Ovary (tissue), 9 donors: ENCODE results near the gene RNF5. TPM values are rescaled to one million over a fixed set of nuclear protein-coding genes. Genes with fewer than 3 reads are reported as not detected.
"Not testable (repeated sequence)": the region's sequence is repeated elsewhere in the genome, so short reads cannot be mapped to it uniquely, and the experiment has no call there.

Experiments
- DNase-seq, 5 donors: peaks; one replicate each; pipeline ENCODE4 v3.0.0-alpha.2; 2019 to 2020
- H3K27ac ChIP-seq, 2 donors: fragments of 200-600 bp; one replicate each; pipeline versions ENCODE4 v1.5.1 to v1.8.0; 2019 to 2022
- H3K27me3 ChIP-seq: fragments of 200-600 bp; one replicate; pipeline ENCODE4 v1.8.0; 2022
- H3K36me3 ChIP-seq: fragments of 200-600 bp; sonication (generic); one replicate; pipeline ENCODE4 v1.5.1; 2019
- H3K4me1 ChIP-seq: one replicate; pipeline ENCODE4 v1.8.1; 2013; ENCODE audit warnings: mild to moderate bottlenecking, moderate library complexity; ENCODE audit not compliant: insufficient read depth
- H3K4me3 ChIP-seq: fragments of 200-600 bp; sonication (generic); one replicate; pipeline ENCODE4 v1.5.1; 2017
- H3K9me3 ChIP-seq, 2 donors: fragments of 200-600 bp in 1 of 2; sonication (generic) in 1 of 2; one replicate each; pipeline versions ENCODE4 v1.5.1 to v1.8.1; 2013 to 2019; ENCODE audit warnings: mild to moderate bottlenecking in 1 of 2, moderate library complexity in 1 of 2
- EP300 ChIP-seq: sonication (generic); formaldehyde crosslinking; IDR thresholded peaks from one replicate; pipeline ENCODE4 v1.6.1; 2017; ENCODE audit warnings: antibody characterized with exemption
- POLR2A ChIP-seq: fragments of 450-650 bp; IDR thresholded peaks from one replicate; pipeline ENCODE4 v1.6.1; 2017; ENCODE audit warnings: antibody characterized with exemption, mild to moderate bottlenecking, moderate library complexity
- WGBS, 3 donors: extraction: QIAGEN DNeasy Blood & Tissue Kit in 1 of 3; methylation state at CpG; one replicate each; pipeline versions ENCODE4 v1.1.5 to v1.1.7; 2013 to 2017; 5-methylcytosine and 5-hydroxymethylcytosine counted together
- intact Hi-C, 4 donors: fragments of 100-400 bp; cut with DNase I; formaldehyde crosslinking; loops; one replicate each; pipeline versions ENCODE4 v1.11.0 to v1.15.1; 2022 to 2023
- polyA plus RNA-seq, 2 donors: library from polyadenylated mRNA; stranded (reverse); fragments of 200-250 nt in 1 of 2; fragments of 350-450 nt in 1 of 2; fragmentation: Illumina TruSeq in 1 of 2; extraction: RNeasy Lipid Tissue Mini Kit (QIAGEN cat#74804) in 1 of 2; gene quantifications; one replicate each; pipeline ENCODE4 v1.2.3, GENCODE V29; 2013 to 2014
- total RNA-seq, 7 donors: library from RNA; depleted of rRNA in 2 of 7; stranded (reverse); fragments of >200 nt in 2 of 7; fragmentation: NEBNext Ultra II Directional in 3 of 7; extraction: Animal tissue kit (Norgen Biotek cat#: 25700) in 3 of 7; gene quantifications; one replicate each; pipeline versions ENCODE4 v1.1.0 to v1.2.4, GENCODE V29; 2016 to 2023
- TF ChIP-seq, protein P1 (sequence below), 3 donors: fragments of 450-650 bp in 2 of 3; fragments of 200-600 bp in 1 of 3; IDR thresholded peaks; one replicate each; pipeline versions ENCODE4 v1.5.1 to v1.8.0; 2016 to 2022; ENCODE audit warnings: antibody characterized with exemption in 3 of 3, mild to moderate bottlenecking in 1 of 3
- donor health status: DM: no; HTN: no; CAD: no; lungs with moderate emphysema.
- donor health status: DM: no; HTN: no; CAD: no.
- donor health status: Bipolar disorder and iron deficiency.
- donor health status: DM: yes; HTN: yes; CAD: no.
- donor health status: DM: no; HTN: no; CAD: no.
- donor health status: DM: yes; HTN: yes; CAD: no.

Gene RNF5
- total and polyA plus RNA-seq, 9 donors = 49.2 to 103 (median 78.5) TPM

DNA sequence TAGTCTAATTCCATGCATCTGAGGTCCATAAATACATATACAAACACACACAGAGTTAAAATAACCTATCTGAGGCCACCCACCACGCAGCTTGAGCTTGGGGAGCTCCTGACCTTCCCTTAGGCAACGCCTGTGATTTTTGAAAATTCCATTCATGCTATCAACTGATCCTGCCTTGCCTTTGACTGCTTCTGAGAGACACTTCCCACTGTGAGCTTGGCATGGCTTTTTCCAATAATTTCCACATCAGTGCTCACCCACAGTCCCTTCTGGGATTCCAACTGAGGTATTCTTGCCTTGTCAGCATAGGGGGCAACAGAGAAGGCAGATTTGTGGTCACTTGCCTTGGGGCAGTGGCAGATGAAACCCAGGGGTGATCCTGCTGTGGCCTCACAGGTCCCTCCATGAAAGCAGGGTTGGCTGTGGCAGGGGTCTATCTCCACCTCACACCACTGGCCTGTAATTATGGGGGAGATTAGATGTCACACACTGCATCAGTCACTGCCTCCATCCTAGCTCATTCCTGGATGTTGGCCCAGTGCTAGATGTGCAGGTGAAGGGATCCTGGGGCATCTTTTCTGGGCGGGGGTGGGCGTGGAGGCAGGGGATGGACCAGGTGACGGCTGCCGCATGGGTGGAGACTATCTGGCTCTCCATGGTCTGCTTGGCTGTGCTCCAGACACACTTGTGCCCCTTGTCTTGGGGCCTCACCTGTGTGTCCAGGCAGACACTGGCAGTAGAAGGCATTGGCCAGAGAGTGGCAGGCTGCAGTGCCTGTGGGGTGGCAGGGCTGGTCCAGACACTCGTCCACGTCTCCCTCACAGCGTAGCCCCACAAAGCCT lies 25.4 kb downstream of the RNF5 start:
- Histone ChIP-seq H3K27ac (no peak overlapping the region), H3K9me3 (no peaks in the 10 kb centered on the region), H3K4me1 (no peaks in the 10 kb centered on the region), H3K27me3 (no peaks in the 10 kb centered on the region), H3K36me3 (no peaks in the 10 kb centered on the region), H3K4me3 (no peak overlapping the region)
- DNase-seq = peak in 1 of 5 donors; percentile 20
- intact Hi-C loops = no loop called here
- TF ChIP-seq POLR2A = no peak
- no peak for TF ChIP-seq EP300
- TF ChIP-seq, protein P1, sequence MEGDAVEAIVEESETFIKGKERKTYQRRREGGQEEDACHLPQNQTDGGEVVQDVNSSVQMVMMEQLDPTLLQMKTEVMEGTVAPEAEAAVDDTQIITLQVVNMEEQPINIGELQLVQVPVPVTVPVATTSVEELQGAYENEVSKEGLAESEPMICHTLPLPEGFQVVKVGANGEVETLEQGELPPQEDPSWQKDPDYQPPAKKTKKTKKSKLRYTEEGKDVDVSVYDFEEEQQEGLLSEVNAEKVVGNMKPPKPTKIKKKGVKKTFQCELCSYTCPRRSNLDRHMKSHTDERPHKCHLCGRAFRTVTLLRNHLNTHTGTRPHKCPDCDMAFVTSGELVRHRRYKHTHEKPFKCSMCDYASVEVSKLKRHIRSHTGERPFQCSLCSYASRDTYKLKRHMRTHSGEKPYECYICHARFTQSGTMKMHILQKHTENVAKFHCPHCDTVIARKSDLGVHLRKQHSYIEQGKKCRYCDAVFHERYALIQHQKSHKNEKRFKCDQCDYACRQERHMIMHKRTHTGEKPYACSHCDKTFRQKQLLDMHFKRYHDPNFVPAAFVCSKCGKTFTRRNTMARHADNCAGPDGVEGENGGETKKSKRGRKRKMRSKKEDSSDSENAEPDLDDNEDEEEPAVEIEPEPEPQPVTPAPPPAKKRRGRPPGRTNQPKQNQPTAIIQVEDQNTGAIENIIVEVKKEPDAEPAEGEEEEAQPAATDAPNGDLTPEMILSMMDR (IDR thresholded peaks at IDR 0.05) = no peak
- 72 to 83% (median 77%) methylated on average over 9 of the region's 9 CpGs for WGBS, 3 donors

DNA sequence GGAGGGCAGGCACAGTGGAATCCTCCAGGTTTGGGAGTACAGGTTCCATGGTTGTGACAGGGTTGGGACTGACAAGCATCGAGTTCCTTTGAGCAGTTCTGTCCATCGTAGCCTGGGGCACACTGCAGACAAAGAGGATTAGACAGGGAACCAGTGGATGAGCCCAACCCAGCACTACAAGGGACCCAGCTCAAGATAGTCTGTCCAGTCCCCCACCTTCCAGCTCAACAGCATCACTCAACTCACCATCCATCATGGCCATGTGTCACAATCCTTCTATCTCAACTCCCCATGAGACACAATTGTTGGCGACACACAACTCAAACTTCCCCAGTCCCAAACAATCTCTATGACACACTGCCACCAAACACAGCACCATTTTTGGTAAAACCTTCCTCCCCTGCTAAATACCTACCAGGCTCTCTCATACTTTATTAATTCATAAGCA lies 26.1 kb downstream of the RNF5 start:
- 83 to 95% (median 86%) methylated on average over 3 of the region's 3 CpGs for WGBS, 3 donors
- Histone ChIP-seq H3K36me3 (no peaks in the 10 kb centered on the region), H3K27me3 (no peaks in the 10 kb centered on the region), H3K4me3 (no peak overlapping the region), H3K4me1 (no peaks in the 10 kb centered on the region), H3K27ac (no peak overlapping the region), H3K9me3 (no peaks in the 10 kb centered on the region)
- TF ChIP-seq, protein P1 (IDR thresholded peaks at IDR 0.05) = no peak
- TF ChIP-seq POLR2A (no peak), EP300 (no peak)
- no peak for DNase-seq
- intact Hi-C loops = no loop called here

DNA sequence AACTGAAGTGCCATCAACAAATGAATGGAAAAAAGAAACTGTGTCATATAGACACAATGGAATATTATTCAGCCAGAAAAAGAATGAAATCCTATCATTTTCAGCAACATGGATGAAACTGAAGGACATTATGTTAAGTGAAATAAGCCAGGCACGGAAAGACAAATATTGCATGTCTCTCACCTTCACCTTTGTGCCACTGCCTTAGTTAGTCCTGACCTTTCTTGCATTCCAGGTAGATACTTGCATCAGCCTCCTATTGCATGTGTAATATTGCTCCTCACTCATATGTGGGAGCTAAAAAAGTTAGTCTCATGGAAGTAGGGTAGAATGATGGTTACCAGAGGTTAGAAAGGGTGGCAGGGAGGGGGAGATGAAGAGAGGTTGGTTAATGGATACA lies 30.8 kb downstream of the RNF5 start:
- TF ChIP-seq EP300 (no peak), POLR2A (no peak)
- TF ChIP-seq, protein P1 (IDR thresholded peaks at IDR 0.05) = no peak
- no peaks in the 10 kb centered on the region for H3K4me1 ChIP-seq
- no peaks in the 10 kb centered on the region for H3K27me3 ChIP-seq
- no peaks in the 10 kb centered on the region for H3K36me3 ChIP-seq
- intact Hi-C loops = no loop called here
- no peak overlapping the region for H3K4me3 ChIP-seq
- H3K9me3 ChIP-seq = no peaks in the 10 kb centered on the region
- no peak overlapping the region for H3K27ac ChIP-seq
- WGBS, 3 donors = 68 to 77% (median 72%) methylated on average over 1 of the region's 1 CpG
- no peak for DNase-seq

DNA sequence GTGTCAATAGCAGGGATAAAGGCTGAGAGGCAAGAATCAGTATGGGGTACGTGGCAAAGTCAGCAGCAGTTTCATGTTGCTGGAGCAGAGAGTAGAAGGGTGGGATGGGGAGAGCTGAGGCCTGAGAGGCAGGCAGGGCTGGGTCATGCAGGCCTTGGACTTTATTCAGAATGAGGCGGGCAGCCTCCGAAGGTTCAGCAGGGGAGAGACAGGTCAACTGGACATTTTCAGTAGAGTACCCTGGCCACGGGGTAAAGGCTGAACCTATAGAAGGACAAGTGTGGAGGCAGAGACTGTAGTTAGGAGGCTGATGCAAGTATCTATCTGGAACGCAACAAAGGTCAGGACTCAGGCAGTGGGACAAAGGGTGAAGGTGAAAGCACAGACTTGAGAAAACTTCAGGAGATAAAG lies 32.0 kb downstream of the RNF5 start:
- DNase-seq = no peak
- Histone ChIP-seq H3K36me3 (no peaks in the 10 kb centered on the region), H3K9me3 (no peaks in the 10 kb centered on the region), H3K27me3 (no peaks in the 10 kb centered on the region), H3K27ac (no peak overlapping the region), H3K4me3 (no peak overlapping the region), H3K4me1 (no peaks in the 10 kb centered on the region)
- WGBS, 3 donors = 78 to 90% (median 85%) methylated on average over 5 of the region's 5 CpGs
- intact Hi-C loops = no loop called here
- TF ChIP-seq EP300 = no peak
- TF ChIP-seq, protein P1 (IDR thresholded peaks at IDR 0.05) = no peak
- TF ChIP-seq POLR2A = no peak

DNA sequence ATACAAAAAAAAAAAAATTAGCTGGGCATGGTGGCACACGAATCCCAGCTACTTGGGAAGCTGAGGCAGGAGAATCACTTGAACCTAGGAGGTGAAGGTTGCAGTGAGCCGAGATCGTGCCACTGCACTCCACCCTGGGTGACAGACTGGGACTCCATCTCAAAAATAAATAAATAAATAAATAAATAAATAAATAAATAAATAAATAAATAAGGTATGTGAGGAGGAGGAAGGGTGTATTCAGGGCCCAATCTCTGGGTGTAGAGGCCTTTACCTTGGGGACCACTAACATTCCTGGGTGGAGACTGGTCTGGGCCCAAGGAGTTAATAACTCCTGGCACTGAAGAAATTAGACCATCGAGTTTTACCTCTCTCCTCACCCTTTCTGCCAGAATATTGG lies 33.2 kb downstream of the RNF5 start:
- H3K9me3 ChIP-seq, H3K36me3 ChIP-seq, H3K27me3 ChIP-seq, H3K4me3 ChIP-seq, H3K27ac ChIP-seq, intact Hi-C loops, DNase-seq, H3K4me1 ChIP-seq: not testable (repeated sequence)
- 77 to 80% (median 77%) methylated on average over 4 of the region's 4 CpGs for WGBS, 3 donors
